ENCODE results near the gene EEPD1.

The EEPD1 gene

DNA sequence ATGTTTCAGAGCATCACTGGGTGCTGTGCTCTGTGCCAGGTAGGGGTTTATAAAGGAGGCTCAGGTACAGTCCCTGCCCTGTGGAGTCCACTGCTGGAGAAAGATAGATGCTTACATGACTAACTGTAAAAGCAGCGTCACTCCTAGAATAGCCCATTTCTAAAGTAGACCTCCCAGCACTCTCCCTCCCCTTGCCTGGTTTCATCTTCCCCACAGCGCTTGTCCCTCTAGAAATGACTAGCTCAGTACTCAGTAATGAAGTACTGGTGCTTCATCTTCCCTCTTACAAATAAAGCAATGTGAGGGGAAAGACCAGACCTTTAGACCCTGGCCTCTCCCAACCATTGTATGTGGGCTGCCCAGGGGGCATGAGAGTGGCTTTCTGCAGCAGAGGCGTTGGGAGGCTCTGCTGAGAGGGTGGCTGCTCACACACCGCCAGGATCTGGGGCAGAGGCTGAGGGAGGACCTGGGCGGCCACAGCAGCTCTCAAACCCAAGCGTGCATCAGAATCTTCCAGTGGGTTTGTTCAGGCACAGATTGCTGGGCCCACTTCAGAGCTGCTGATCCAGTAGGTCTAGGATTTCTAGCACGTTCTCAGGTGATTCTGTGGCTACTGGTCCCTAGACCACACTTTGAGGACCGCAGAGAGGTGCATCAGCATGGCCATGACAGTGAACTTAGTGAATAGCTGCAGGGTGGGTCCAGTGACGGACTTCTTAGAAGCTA, 126.3 kb downstream of the EEPD1 start:
- DNase-seq (ENCODE audit: low spot score) (no peak), FAIRE-seq (no peak)

DNA sequence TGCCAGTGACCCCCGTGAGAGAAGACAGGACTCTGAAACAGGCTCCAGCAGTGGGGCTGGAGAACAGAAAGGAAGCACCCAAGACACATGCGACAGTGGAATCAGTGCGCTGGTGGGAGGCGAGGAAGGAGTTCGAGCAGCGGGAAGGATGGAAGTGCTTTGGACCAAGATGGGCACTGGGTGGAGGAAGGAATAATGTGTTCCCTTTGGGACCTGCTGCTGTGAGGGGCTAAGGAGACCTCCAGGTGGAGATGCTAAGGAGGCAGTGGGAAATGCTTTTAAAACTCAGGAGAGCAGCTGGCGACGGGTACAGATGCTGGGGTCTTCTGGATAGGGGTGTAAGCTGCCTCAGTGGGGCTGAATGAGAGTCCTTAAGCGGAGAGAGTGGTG, 126.9 kb downstream of the EEPD1 start:
- FAIRE-seq, result no peak
- DNase-seq (ENCODE audit: low spot score), result no peak

DNA sequence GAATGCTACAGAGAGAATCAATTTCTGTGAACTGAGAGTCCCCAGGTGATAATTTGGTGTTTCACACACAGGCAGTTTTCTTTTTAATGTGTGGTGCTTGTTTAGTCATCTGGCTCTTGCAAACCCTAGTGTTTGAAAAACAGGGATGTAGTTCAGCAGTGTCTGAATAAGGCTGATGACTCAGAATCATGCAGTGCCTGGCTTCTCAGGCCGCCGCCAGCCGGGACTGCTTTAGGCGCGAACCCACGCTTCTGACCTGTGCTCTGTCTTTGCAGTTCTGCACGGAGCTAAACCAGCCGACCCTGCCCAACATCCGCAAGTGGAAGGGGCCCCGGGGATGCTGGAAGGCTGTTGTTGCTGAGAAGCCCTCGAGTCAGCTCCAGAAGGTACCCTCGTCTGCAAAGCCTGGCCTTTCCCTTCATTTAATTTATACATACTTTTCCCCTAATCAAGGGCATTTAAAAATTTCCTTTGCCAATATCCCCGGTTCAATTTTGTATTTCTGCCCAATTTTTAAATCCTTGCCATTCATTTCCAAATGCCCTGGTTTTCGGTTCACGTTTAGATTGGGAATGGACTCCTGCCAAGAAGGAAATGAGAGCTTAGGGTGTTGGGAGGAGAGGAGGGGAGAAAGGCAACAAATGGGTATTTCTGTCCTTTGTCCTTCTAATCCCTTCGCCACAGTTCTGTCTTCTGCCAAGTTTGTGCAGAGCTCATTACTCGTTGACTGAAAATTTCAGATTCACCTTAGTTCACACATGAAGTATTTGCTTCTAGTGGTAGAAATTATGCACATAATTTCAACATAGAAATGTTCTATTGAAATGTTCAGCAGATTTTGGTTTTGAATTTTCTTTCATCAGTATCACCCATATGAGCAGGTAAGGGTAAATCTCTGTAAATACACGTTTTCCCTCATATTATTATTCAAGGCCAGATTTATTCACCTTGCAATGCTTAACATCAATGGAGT, 128.1 kb downstream of the EEPD1 start:
- peak; percentile 90 for FAIRE-seq

DNA sequence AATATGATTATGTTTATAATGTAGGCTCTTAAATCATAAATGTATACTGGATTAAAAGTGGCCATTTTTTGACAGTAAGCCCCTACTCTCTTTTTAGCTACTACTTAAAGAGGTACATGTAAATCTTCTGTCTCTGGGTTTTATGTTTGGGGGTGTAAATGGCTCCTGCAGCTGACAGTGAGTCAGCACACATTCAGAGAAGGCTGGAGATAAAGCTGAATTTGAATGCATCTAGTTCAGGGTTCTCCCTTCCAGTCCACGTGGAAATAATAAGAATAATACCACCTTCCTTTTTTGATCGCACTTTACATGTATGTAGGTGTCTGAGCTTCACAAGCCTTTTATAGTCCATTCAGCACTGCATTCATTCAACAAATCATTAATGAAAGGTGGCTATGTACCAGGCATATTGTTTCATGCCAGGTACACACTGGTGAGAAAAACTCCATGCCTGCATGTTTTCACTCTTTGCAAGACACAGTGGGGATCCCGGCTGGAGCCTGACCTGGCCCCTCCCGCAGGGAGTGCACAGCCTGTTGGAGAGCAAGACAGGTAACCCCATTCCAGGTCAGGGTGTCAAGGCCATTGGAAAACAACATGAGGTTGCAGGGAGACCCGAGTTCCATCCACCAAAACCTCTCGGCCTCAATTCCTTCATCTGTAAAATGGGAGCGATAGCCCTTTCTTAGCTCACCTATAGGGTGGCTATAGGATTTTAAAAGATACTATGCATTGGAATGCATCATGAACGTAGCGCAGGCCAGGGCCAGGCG, 129.1 kb downstream of the EEPD1 start:
- FAIRE-seq, result no peak

More for the DNA sequence above, 128.1 kb downstream of the EEPD1 start:
- peak; percentile 86 for DNase-seq (ENCODE audit: low spot score)

DNA sequence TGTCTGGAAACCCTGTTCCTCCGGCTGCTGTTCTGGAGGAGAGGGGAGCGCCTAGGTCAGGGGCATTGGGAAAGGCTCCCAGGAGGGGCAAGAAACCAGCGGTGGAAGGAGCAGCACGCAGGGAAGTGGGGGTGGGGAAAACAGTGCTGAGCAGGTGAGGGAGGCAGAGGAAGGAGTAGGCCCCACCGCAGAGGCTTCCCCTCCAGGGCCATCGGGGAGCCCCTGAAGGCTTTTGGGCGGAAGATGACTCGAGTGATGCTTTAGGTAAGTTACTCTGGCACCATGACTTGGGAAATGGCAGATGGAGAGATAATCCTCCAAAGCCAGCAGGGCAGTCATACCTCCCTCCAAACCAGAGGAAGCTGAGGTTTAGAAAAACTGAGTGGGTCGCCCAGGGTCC, 130.1 kb downstream of the EEPD1 start:
- DNase-seq (ENCODE audit: low spot score) (no peak), FAIRE-seq (no peak)

More for the DNA sequence above, 129.1 kb downstream of the EEPD1 start:
- peak; percentile 17 for DNase-seq (ENCODE audit: low spot score)

DNA sequence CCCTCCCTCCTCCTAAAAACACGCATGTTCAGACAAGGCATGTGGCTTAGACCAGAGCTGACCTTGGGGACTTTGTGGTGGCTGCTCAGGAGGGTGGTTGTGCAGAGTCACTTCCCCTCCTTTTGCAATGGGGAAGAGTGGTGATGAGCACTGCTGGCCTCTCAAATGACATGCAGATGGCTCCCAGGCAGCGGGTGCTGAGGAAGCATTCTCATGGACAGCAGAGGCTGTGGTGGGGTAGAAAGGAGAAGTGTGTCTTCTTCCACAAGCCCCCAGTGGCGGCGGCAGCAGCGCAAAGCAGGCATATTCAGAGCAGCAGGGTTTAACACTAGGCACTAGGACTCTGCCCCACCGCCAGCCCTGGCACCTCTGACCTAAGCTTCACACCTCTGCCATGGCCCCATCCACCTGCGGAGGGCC, 130.7 kb downstream of the EEPD1 start:
- no peak for DNase-seq (ENCODE audit: low spot score)
- no peak for FAIRE-seq

DNA sequence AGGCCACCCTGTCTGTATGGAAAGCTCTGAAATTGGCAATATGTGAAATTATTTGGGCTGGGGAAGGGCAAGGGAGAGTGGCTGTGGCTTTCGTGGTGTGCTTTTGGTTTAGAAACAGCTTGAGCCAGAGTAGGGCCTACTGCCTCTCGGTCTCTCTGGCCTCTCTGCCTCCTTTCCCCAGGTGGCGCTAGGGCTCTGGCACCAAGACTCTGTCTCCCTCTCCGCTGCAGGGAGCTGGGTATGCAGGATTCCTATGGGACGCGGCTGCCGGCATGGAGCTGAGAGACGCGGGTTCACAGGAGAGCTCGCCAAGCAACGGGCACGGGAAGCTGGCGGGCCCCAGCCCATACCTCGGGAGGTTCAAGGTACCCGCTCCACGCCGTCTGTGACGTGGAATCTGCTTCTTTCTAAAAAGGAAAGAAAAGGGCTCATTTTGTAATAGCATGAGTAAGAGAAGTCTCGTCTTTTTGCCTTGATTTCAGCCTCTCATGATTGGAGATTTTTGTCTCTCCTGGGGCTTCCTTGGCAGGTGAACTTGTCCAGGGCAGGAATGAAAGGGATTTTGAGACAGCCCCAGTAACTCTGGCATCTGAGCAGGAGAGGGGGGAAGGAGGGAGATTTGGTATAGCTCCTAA, 131.5 kb downstream of the EEPD1 start:
- FAIRE-seq, result no peak
- no peak for DNase-seq (ENCODE audit: low spot score)

DNA sequence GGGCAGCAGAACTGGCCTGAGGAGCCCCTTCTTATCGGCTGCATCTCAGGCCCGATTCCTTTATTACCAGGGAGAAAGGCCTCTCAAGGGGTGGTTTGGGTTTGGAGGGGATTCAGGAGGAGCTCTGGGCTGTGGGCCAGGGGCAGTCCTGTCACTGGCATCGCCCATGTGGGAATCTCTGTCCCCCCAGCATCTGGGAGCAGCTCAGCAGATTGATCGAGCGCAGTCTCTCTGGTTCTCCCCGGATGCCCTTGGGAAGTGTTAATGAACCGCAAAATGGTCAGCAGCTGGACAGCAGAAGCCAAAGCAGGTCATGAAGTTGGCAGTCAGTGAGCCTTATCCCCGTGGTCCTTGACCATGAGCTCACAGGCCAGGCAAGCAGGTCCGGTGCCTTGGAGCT, 132.2 kb downstream of the EEPD1 start:
- FAIRE-seq (no peak), DNase-seq (ENCODE audit: low spot score) (no peak)

DNA sequence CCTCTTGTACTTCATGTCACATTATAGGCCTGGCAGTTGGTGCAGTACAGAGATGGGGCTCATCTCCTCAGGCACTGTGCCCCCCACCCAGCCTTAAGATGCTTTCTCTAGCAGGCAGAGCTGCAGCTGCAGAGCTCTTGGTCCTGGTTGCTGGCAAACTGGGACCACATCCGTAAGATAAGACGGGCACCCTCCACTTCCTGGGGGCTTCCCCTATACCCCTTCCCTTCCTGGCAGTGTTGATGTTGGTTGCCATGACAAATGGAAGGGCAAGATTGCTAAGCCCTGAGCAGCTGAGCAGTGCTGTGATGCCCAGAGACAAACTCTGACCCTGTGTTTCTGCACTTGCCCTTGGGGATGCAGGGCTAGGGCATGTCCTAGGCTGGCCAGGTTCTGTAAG, 133.2 kb downstream of the EEPD1 start:
- DNase-seq (ENCODE audit: low spot score), result no peak
- no peak for FAIRE-seq

DNA sequence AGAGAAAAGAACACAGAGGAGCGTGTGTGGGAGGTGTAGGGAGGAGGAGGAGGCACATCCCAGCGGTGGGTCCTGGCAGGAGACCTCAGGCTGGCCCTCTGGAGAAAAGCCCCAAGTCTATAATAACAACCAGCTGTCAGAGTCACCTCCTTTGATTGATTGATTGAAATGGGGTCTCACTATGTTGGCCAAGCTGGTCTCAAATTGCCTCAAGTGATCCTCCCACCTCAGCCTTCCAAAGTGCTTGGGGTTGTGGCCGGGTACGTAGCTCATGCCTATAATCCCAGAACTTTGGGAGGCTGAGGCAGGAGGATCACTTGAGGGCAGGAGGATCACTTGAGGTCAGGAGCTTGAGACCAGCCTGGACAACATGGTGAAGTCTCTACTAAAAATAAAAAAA, 133.6 kb downstream of the EEPD1 start:
- no peak for FAIRE-seq

DNA sequence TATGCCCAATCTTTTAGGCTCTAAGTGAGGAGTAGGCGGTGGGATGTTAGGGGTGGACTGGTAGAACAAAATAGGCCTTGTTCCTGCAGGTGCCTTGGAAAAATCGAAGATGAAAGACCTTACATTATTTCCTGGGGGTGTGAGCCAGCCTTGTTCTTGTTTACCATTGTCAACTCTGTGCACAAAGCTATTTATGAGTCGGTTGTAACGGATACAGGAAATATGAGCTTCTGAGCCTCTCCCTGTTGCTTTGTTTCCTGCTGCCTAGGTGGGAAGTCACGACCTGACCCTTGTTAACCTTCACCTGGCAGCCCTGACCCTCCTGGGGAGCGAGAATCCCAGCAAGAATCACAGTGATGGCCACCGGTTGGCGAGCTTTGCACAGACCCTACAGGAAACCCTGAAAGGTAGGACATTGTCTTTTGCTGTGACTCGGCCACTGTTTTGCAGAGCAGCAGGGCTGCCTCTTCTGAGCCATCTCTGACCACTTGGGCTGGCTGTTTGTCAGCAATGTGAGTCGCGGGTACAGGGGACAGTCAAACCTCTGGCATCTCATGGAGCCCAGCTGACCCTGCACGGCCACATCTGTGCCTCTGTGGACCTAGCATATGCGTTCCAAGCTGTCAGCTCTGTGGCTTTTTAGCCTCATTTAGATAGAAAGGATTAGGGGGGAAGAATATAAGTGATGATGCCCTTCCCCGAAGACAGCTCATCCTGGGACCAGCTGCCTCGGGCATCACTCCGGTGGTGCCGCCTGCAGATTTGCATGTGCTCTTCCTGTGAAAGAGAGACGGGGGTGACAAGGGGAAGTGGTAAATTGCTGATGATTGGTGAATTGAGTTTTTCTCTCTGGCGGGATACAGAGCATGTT, 134.6 kb downstream of the EEPD1 start:
- peak; percentile 52 for DNase-seq (ENCODE audit: low spot score)
- FAIRE-seq, result no peak

More for the DNA sequence above, 133.6 kb downstream of the EEPD1 start:
- no peak for DNase-seq (ENCODE audit: low spot score)

DNA sequence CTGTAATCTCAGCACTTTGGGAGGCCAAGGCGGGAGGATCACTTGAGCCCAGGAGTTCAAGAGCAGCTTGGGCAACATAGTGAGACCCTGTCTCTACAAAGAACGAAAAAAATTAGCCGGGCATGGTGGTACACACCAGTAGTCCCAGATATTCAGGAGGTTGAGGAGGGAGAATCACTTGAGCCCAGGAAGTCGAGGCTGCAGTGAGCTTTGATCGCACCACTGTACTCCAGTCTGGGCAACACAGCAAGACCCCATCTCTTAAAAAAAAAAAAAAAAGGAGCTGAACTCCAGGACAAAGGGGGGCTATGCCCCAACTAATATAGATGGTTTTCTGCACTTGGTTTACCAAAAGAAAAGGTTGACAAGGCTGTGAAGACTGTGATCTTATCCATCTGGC, 135.4 kb downstream of the EEPD1 start:
- FAIRE-seq (no peak), DNase-seq (ENCODE audit: low spot score) (no peak)

DNA sequence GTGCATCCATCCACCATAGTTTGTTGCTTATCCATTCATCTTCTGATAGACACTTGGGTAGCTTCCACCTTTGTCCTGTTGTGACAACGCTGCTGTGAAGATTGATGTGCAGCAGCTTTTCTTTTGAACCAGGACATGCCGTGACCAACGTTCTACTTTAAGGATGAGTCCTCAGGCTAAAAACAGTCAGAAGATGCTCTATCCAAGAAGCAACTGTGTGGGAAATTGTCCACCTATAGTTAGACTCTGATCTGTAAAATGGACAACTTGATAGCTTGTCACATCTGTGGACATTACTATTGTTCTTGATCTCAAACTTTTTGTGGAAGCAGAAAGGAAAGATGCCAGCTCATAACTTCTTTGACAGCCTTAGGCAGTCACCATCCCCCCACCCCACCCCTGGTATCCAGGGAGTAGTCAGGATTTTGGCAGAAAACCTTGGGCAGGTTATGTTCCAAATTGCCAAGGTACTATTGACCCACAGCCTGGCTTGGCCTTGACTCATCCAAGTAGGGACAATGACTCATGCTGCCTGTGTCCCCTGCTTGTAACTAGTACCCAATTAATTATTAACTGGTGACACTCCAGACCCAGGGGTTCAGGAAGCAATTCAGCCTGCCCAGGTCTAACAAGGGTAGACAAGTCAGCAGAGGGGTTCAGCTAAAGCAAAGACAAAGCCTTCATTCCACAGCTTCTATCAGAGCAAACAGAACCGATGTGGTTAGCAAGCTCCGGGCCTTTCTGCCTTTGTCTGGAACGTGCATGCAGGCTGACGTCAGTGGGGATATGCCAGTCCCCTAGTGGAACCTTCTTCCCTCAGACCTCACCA, 137.0 kb downstream of the EEPD1 start:
- FAIRE-seq (peak; percentile 95), DNase-seq (ENCODE audit: low spot score) (peak; percentile 99)

DNA sequence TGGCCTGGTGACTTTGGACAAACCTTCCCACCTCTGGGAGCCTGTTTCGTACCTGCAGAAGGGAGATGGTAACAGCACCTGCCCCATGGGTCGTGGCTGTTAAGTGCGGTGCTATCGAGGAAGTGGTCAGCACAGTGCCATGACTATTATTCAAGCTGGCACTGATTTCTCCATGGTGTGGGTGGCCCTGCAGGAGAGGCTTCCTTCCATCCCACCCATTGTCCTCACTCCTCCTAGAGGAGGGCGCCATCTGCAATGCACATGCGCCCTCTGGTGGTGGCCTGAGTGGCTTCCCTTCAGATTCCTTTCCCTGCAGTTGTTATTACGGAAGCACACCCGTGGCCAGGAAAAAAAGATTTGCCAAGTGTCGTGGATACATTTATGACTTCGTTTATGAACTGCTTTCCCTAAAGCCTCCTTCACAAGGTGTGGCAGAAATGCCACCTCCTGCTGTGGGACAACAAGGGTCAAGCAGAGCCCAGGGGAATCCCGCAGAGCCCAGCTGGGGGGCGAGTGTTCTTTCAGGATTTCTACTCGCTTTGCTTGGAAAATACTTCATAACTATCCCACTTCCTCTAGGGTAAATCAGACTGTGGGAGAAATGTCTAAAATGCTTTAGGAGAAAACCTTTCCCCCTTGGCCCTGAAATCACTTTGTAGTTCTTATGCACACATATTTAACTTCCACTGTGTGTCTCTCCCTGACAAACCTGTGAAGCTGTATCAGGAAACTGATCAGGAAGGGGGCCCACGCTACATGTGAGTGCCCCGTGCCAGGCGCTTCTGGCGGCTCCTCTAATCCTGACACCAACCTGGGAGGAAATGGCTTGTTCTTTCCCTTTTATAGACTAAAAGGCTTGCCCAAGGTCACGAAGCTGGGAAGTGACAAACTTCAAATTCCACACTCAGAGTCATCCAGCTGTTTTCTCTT, 138.6 kb downstream of the EEPD1 start:
- peak; percentile 78 for DNase-seq (ENCODE audit: low spot score)
- peak; percentile 45 for FAIRE-seq

DNA sequence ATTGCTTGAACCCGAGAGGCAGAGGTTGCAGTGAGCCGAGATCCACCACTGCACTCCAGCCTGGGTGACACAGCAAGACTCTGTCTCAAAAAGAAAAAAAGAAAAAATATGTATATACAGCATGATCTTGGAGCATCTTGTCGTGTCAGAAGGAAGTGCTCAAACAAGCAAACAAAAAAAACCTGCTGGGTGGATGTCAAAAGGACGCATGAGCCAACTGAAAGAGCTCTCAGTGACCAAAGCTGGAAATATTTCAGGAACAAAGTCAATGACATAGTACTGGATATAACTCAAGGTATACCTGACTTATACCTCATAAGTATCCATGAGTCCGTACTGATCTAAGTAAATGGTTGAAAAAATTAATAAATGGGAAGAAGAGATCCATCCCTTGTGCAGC, 142.0 kb downstream of the EEPD1 start:
- DNase-seq (ENCODE audit: low spot score) (no peak), FAIRE-seq (no peak)

DNA sequence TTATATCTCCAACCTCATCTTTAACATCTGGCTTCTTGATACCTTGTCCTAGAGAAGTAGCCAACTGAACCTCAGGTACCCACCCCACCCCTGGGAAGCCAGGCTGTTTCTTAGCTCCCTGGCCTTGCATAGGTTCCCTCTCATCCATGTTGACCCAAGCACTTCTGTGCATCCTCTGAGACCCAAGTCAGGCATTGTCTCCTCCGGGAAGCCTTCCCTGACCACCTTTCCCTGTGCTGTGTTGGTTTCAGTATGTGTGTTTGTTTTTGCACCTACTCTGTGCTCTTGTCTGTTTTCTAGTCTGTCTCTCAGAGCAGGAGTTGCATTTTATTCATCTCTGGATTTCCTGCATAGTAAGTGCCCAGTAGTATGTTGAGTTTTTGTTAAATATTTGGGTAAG, 143.2 kb downstream of the EEPD1 start:
- FAIRE-seq (no peak), DNase-seq (ENCODE audit: low spot score) (no peak)

DNA sequence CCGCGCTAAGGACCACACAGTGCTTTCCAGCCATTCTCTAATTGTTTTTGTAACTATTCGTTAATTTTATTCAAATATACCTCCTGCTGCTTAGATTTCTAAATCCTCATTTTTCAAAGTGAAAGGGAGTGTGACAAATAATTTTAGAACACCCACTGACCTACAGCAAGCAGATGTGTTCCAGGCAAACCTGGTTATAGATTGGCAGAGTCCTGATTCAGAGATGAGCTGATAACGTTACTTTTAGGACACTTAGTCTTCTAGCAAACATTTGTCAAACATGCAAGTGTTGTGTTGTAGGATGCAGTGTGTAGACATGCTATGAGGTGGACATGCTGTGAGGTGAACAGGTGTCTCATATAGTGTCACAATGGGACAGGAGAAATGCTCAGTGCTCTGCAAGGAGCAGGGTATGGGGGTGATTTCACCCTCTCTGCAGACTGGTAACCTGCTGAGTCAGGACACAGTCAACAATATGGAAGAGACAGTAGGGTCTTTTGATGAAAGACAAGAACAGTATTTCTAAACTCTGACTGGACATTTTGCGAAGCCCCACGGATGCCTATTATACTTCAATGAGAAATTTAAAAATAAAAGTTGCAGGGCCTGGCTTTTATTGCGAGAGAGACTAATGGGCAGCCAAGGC, 144.4 kb downstream of the EEPD1 start:
- DNase-seq (ENCODE audit: low spot score) (no peak), FAIRE-seq (no peak)

DNA sequence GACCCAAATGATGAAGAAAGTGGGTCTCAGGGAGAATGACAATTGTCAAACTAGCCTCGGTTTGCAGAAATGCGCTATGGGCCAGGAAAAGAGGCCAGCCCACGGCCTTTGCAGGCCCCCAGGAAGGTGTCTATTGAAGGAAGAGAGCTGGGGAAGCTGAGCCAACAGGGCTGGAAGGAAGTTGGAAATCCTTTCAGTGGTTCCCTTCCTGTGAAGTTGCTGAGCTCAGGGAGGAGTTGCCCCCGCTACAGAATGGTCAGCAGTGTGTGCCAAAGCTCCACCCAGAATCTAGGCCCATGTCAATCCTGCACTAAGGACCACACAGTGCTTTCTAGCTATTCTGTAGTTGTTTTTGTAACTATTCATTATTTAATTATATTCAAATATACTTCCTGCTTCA, 145.1 kb downstream of the EEPD1 start:
- no peak for DNase-seq (ENCODE audit: low spot score)
- FAIRE-seq, result no peak

All from RCC 7860 (cell line).